DMS 273 (cell line): ENCODE measurements around the gene MLLT6.

ENCODE experiments used
- DNase-seq: peaks from one replicate; lab custom pipeline; 2025; ENCODE audit not compliant: unreplicated experiment; lab: John Stamatoyannopoulos, UW

MLLT6 gene

GRCh38 chr17:38704606-38705522 is at the start of gene MLLT6:
Gene MLLT6 (plus strand): TSS chr17:38705273. CDS start chr17:38705633, 360 bp downstream.
- DNase-seq = peak; percentile 92

- no peak for DNase-seq
These were observed 47.9 kb upstream of the MLLT6 start for GRCh38 chr17:38656959-38657823.

- no peak for DNase-seq
These were observed 47.0 kb upstream of the MLLT6 start for GRCh38 chr17:38657824-38658740.

DNA sequence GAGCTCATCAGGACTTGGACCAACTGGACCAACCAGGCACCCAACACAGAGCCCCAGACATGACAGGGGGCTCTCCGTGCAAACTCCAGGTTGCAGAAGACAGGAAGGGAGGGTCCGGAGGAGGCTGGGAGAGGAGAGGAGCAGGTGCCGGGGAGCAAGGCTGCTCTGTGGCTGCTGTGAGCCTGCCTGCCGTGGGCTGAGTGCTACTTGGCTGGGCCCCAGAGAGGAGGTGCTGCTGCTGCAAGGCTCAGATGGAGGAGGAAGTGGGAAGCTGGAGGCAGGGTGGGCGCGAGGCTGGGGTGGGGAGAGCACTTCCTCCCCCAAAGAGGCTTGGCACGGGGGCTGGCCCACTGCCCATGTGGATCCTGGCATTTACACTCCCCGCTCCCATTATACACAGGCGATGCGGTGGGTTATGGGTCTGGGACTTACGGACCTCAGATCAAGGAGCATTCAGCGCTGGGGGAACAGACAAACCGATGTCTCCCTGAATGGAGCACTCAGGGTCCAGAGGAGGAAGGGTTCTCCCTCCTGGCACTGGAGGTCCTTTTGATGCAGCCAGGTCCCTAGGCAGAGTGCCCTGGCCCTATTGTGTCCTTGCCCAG is 46.2 kb upstream of the MLLT6 start:
- DNase-seq = no peak

GRCh38 chr17:38659415-38659814 is 45.7 kb upstream of the MLLT6 start:
- no peak for DNase-seq

DNA sequence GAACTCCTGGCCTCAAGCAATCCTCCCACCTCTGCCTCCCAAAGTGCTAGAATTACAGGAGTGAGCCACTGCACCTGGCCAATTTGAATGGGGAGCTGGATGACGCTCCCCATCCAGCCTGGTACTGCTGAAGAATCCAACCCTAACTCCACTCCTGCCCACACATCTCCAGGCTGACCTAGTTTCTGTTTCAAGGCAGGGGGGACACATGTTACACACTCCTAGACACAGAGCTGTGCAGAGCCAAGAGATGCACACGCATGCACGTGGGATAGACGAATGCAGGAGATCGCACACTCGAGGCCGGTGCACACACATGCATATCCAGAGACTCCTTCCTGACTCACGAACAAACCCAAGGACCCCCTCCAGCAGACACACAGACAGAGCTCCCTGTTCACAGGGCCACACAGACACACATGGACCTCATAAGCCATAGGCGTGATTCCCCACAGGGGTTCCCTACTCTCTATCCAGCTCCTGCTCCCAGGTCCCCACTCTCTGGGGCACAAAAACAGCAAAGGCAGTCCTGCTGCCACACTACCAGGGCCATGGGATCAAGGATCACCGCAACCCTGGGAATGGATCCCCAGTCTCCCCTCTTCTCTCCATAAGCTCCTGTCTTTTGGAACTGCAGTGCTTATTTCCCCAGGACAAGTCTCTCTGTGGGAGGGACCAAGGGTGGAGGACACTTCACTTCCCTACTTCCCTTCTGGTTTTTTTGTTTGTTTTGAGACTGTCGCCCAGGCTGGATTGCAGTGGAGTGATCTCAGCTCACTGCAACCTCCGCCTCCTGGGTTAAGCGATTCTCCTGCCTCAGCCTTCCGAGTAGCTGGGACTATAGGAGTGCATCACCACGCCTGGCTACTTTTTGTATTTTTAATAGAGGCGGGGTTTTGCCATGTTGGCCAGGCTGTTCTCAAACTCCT is 44.7 kb upstream of the MLLT6 start:
- no peak for DNase-seq

GRCh38 chr17:38663125-38663751 is 41.8 kb upstream of the MLLT6 start:
- peak; percentile 91 for DNase-seq

GRCh38 chr17:38663964-38664644 is 41.0 kb upstream of the MLLT6 start:
- DNase-seq = no peak

DNA sequence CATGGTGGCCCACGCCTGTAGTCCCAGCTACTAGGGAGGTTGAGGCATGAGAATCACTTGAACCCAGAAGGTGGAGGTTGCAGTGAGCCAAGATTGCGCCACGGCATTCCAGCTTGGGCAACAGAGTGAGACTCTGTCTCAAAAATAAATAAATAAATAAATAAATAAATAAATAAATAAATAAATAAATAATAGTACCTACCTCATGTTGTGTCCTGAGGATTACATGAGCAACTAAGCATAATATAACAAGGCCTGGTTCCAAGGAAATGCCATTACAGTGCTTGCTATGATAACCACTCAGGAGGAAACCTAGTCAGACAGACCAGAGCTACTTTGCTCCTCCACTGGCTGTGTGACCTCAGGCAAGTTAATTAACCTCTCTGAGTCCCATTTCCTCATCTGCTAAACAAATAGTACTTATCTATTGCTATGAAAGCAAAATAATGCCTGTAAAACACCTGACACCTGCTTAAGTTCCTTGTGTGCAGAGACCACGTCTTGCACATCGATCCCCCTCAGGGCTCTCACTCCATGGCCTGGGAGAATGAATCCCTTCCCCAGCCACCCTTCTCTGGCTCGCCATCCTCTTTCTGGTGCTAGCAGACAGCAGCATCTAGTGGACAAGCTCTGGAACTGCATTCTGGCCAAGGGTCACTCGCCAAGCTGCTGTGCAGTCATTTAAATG is 37.8 kb upstream of the MLLT6 start:
- DNase-seq = peak; percentile 85

DNA sequence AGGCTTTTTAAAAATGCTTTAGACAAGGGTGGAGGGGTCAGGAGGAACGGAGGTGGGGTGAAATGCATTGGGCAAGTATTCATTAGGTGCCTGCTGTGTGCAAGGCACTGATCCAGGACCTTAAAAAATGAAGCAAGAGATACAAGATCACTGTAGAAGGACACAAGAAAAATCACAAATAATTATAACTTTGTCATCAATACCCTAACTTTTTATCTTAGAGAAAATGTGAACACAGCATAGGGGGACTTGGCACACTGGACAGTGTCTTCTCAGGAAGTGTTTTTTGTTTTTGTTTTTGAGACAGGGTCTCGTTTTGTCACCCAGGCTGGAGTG is 37.3 kb upstream of the MLLT6 start:
- DNase-seq = no peak

DNA sequence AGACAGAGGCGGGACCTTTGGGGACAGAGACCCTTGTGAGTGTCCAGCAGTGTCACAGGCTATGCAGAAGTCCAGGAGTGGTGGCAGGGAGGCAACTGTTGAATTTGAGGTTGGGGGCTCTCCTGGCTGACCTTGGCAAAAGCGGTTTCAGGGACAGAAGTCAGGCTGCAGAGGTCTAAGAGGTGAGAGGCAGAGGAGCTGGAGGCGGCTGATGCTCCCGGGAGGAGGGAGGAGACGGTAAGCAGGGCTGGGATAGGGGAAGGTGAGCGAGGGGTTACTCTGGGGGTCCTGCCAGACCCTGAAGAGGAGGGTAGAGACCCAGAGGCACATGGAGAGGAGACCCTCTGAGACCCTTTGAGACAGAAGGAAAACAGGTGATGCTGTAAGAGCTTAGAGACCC is 35.6 kb upstream of the MLLT6 start:
- no peak for DNase-seq

DNA sequence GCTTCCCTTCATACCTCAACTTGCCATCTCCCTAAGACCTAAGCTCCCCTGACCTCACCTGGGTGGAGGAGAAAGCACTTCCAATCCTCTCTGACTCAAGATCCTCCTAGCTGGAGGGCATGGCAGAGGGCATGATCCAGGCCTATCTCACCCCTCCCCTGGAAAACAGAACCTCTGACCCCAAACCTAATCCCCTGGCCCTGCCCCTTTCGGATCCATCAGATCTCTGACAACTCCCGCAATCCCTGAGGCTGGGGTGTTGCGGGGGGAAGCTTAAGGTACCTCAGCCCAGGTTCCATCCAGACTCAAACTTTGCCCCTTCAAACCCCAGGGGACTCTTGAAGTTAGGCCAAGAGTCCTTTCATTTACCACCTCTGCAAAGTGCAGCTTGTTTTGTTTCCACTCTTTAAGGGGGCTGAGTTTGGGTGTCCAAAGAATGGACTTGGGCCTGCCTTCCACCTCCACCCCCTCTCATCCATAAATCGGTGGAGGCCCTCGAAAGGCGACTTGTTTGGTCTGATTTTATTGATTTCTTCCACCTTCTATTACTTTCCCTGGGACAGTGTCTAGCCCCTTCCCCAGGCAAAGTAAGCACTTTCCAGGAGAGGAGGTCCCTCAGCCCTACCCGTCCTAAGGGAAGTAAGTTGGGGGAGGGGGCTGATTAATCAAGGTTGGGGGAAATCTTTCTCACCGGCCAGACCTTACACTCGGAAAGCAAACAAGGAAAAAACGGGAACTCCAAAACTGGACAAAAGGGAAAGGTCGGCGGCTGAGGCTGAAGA is 32.9 kb upstream of the MLLT6 start:
- no peak for DNase-seq

DNA sequence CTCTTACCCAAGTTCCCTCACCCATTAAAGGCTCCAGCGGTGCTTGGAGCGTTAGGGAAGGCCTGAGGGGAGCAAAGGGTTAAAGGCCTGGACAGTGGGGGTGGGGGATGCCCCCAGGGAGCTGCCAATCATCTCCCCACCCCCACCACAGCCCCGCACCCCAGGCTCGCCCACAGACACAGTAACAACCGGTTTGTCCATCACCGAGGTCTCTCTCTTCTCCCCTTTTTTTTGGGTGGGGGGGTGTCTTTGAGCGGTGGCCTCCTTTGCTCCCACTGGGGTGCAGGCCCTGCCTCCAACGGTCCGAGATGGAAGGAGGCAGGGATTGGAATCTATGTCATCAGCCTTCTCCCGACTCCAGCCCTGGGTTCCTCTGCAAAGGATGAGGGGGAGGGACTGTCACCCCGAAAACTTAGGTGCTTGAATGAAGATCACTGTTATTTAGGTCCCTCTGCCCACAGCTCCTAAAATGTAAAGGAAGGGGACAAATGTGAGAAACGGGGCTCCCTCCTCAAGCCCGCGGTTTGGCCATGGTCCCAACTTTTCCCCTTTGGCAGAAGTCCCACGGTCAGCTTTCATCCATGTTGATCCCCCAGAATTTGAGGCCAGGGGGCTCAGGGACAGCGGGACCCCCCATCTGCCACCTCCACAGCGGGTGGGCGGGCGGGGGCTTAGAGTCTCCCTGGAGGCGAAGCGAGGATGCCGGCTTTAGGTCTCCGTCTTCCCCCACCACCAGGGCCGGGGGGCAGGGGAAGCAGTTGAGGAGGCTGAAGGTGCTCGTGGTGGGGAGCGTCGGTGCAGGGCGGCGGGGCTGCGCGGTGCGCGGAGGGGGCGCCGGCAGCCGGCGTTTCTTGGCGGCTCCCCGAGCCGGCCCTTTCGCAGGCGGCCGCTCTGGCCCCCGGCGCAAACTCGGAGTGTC is 32.0 kb upstream of the MLLT6 start:
- no peak for DNase-seq

DNA sequence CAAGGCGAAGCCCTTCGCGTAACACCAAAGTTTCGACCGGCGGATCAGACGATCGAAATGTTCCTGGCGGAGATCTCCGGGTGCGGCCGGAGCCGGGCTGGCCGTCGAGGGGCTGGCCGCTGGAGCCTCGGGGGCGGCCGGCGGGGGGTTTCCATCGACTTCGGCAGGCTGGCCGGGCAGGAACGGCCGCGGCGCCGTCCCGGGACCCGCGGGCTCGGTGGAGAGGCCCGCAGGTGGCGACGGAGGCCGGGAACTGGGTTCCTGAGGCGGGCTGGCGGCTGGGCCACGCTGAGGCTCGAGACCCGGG is 31.4 kb upstream of the MLLT6 start:
- DNase-seq = no peak

DNA sequence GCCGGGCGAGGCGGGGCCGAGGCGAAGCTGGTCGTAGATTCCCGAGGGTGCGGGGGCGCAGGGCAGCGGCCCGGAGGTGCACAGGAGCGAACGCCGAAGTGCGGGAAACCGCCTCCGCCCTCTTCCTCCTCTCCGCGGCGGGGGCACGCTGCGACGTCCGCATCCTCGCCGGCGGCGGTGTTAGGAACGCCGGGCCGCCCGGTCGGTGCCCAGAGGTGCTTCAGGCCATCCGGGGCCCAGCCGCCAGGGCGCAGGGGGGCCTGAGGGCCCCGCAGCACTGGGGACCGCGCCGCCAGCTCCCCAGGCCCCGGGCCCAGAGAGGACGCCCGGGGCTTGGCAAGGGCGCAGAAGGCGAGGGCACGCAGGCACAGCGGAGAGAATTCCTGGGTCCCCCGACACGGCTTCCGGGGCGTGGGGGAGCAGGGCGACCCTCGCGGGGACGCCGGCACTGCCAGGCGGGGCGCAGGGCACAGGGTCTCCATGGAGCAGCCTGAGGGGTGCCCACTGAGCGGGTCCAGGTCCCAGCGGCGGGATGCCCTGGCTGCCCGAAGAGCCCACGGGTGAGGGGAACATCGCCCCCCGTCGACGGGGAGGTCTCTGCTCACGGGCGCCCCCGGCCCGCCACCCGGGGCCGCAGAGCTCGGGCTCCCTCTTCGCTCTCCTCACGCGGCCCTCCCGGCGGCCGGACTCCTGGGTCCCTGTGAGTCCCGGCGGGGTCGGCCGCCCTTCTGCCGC is 30.9 kb upstream of the MLLT6 start:
- peak; percentile 69 for DNase-seq
